GM19468 (cell line): ENCODE measurements around the gene GLYATL1B.
"Not testable (repeated sequence)": the region's sequence is repeated elsewhere in the genome, so short reads cannot be mapped to it uniquely, and the experiment has no call there.

Source experiments
- ATAC-seq: cut with Tn5 transposase; IDR thresholded peaks from one replicate; pipeline ENCODE4 v1.9.1; 2021; ENCODE audit warnings: mild to moderate bottlenecking, moderate library complexity, moderate number of reproducible peaks; ENCODE audit not compliant: unreplicated experiment; ENCODE audit errors: extremely low read depth

The GLYATL1B gene, protein sequence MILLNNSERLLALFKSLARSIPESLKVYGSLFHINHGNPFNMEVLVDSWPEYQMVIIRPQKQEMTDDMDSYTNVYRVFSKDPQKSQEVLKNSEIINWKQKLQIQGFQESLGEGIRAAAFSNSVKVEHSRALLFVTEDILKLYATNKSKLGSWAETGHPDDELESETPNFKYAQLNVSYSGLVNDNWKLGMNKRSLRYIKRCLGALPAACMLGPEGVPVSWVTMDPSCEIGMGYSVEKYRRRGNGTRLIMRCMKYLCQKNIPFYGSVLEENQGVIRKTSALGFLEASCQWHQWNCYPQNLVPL

DNA sequence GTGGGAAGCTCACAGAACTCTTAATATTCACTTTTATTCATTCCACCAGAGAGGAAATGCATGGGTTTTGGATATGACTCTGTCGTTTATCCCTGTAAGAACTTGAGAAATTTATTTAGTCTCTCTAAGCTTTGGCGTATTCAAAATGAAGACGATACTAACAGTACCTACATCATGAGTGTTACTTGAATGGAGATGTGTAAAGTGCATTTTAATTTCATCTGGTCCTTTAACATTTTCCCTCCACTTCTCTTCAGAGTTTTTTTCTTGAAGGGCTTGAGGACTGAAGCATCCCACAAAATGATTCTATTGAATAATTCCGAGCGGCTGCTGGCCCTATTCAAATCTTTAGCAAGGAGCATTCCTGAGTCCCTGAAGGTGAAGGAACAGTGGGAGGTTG lies at the start of gene GLYATL1B:
Gene GLYATL1B, plus strand, starts transcription at position 301 of the 400 bp plus-strand sequence. Its CDS starts 0 bp downstream, at position 301.
- ATAC-seq, result not testable (repeated sequence)

DNA sequence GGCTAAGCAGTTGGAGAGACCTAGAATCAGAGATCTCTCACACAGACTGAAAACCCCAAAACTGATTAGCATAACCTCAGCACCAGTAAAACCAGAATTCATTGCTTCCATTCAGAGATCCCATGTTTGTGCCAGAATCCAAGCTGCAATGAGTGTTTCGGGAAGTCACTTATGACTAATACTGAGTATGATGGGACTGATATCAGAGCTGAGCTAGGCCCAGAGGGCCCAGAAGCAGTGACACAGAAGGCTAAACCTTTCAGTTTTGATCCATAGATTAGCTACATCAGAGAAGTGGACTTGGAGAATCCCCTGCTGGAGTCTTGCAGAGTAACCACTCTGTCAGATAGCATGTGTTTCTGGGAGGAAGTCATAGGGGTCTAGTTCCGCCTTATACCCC lies 49.6 kb upstream of the GLYATL1B start:
- ATAC-seq, result not testable (repeated sequence)

DNA sequence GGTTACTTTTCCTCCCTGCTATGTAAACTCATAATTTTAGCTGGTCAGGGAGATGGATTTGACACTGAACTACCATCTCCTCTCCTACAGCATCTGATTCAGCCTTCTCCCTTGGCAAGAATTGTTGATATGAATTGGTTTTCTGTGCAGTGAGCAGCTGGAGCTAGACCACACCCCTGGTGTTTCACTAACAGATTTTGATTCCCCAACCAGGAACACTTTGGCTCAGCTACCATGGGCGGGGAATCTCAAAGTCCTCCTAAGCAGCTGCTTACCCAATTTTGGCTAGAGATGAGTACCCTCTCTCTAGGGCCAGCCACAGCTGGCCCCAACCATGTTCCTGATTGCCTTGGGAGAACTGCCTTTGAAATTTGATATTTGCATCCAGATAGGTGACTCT lies 48.7 kb upstream of the GLYATL1B start:
- not testable (repeated sequence) for ATAC-seq

DNA sequence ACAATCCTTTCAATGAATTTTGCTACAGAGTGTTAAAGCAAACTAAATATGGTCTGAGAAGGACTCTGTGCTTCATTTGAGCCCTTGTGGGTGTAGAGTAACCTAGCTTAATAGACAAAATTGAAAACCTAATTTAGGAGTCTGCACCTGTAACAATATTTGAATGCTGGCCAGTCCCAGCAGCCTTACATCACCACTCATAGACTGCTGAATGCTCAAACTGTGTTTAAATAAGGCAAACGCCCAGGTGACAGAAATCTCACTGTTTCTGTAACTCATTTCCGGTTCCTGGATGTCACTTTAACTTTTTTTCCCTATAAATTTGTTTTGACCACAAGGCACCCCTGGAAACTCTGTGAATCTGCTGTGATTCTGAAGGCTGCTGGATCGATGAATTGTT lies 45.5 kb upstream of the GLYATL1B start:
- ATAC-seq, result no peak

DNA sequence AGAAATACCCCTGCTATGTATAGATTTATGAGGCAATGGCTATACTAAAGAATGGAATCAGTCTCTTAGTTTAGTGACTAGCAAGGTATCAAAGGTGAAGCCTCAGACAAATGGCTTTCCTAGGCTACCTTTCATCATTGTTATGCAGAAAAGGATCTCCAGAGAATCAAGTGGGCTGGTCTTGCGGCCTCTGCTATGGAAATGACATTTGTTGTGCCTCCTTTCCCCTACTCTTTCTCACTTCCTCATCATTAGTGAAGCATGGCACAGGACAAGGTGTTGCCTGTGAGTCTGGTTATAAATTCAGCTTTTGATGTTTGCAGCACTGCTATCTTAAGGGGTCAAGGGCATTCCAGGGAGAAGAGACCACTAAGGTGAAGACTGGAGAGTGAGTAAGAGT lies 34.7 kb upstream of the GLYATL1B start:
- not testable (repeated sequence) for ATAC-seq

DNA sequence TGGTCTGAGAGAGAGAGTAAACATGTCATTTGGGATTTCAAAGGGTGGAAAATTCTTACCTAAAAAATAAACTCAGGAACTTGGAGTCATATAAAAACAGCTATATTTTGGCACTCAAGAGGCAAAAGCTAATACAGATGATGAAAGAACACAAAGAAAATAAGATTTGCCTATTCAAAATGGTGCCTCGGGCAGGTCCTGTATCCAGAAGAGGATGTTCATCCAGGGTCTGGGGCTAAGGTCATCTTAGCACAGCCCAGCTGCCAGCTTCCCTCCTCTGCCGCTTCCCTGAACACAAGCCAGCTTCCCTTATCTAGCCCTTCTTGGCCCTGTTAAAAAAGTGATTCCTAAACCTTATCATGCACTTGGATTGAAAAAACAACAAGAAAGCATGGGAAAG lies 33.8 kb upstream of the GLYATL1B start:
- not testable (repeated sequence) for ATAC-seq

DNA sequence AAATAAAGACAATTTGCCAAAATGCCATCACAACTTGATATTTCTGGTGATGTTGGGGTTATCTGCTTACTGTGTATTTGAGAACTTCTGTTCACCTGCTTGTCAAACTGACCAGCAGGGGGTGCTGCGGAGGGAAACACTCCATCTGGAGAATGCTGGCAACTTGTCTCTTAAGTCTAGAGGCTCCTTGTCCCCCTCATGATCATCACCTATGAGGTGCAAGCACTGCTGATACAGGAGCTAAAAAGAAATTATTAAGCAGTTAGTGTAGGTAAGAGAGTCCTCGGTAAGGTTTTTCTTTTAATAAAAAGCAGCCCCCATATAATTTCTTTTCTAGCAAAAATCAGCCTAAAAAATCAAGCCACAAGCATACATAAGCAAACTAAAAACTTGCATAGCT lies 32.7 kb upstream of the GLYATL1B start:
- ATAC-seq, result no peak

DNA sequence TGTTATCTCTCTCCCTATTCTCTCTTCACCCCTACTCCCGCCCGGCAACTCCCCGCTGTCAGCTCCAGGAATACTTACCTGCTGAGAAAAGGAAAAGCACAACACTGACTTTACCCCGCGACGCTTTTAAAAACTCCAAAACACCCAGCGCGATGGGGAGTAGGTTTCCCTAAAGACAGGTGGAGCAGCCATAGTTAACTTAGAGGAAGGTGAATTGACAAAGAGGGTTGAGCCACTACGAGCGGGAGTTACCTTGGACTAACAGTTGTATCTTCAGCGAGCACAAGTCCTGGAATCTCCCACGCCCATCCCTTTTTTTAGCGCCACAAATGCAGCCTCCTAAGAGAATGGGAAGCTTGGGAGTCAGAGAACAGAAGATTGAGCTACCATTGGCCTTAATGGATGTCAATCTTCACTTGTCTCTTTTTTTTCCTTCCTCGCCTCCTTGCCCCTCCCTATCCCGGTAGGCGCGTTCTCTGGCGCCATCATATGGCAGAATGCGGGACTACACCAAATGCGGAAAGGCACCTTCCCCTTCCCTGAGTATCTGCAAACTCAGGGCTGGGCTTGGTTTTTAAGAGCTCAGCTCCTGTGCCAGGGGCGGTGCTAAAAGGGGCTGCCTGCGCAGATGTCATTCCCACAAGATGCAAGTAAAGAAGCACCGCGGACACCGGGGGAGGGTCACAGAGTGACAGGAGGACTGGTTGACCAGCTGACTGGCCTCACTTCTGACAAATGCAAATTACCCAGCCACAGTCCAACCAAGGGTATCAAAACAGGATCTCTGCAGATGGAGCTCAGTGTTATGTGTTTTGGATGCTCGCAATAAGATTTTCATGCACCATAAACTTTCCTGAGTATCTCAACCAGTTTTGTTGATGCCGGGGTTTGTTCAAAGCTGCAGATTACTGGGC lies 27.7 kb upstream of the GLYATL1B start:
- ATAC-seq, result peak; percentile 81

DNA sequence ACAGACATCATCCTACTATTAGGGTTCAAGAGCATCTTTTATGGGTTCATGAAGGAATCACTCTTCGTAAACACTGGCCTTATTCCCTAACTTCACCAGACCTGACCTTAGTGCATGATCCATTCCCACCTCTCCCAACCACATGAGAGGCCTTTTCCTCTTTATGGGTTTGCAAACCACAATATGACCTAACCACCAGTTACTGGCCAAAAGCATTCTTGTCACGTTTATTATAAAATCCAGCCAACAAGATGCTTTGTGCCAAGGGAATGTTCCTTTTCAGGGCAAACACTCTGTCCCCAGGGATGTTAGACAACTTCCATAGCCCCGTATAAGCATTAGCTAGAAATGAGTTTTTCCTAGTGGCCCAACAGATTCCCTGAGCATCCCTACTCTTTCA lies 26.0 kb upstream of the GLYATL1B start:
- not testable (repeated sequence) for ATAC-seq

DNA sequence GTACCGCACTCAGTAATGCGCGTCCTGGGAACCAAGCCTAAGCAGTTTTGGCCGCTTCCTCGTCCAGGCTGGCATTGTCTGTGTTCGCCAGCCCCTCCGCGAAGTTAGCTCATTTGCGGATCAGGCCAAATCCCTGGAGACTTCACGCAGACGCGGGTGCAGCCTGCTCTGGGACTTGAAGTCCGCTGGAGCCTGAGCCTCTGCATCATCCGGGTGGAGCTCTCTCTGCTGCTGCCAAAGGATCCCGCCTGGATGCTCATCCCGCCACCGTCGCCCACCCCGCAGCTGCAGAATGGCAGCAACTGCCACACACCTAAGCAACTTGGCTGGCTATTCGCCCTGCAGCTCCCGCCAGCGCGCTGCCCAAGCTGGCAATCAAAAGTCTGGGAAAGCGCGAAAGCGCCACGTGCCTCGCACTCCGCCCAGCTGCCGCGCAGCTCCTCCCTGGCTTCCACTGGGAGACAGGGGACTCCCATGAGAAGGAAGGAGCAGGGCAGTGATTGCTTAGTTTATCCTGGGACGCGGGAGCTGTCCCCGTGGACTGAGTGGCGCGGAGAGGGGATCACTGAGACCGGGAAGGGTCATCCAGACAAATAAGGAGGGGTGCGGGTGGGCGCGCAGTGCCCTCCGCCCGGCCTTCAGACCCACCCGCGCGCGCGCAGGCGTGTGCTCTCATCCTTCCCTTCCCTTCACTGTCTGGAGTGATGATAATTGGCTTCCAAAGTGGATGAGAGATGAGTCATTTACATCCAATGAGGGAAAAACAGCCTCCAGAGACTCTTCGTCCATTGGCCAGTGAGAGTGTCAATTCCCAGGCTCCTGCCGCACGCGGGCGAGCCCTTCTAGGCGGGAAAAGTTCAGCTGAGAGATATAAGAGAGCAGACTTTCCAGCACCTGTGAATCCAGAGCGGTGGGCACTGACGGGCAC lies 23.2 kb upstream of the GLYATL1B start:
- no peak for ATAC-seq

DNA sequence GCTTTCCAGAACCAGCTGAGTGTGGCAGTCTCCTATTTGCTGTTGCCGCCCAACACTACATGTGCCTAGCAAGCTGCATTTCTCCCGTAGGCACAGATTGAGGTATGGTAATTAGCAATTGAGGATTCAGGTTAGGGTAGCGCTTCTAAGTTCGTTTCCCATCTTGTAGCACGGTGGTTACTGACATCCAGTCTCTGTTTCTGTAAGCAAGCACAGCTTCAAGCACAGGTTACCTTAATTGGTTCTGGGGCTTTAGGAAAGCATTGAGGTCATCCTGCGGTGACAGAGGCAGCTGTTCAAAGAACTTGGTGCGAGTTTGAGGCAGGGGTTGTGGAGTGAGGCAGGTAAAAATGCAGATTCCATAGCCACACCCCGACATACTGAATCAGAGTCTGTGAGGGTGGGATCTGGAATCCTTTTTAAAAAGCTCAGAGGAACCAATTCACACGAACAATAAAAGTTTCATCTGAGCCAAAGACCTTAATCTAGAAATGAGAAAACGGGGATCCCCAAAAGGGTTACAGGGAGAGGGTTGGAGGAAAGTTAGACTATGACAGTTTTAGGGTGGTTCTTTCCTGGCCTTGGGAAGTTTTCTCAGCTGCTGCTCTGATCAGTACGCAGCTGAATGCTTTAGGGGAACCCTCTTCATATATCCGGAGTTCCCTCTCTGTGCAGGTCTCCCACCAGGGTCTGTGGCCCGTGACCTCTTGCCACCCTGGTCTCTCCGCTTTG lies 21.9 kb upstream of the GLYATL1B start:
- ATAC-seq, result not testable (repeated sequence)

DNA sequence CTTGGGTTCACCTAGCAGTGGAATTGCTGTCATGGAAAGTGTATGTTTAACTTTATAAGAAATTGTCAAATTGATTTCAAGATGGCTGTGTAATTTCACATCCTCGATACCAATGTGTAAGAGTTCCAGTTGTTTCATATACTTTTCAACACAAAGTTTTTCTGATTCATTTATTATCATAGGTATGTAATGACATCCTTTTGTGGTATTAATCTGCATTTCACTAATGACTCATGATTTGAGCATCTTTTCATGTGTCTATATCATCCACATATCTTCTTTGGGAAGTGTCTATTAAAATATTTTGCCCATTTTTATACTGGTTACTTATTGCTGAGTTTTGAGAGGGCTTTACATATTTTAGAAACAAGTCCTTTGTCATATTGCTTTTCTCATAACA lies 17.0 kb upstream of the GLYATL1B start:
- ATAC-seq, result no peak

DNA sequence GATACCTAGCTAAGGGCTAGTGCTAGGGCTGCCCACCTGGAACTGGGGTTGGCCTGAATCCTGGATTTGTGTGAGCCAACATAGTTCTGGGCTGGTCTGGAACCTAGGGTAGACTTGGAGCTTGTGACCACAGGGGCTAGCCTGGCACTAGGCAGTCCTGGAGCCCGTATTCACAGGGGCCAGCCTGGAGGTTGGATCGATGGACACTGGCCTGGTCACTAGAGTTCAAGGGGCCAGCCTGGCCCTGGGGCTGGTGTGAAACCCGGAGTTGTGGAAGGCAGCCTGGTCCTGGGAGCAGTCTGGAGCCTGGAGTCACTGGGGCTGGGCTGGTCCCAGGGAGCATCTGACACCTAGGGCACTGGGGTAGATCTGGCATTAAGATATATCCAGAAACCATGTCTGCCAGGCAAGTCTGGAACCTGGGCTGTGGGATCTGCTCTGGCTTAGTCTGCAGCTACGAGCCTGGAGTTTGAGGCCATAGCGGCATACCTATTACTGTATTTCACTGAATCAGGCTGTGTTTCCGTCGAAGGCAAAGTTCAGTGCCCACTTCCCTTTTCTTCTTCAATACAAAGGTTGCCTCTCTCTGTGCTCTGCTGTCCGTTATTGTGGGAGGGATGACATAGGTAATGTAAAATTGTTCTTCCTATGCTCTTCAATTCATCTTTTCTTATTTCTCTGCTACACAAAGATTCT lies 9.1 kb upstream of the GLYATL1B start:
- ATAC-seq, result peak; percentile 75

DNA sequence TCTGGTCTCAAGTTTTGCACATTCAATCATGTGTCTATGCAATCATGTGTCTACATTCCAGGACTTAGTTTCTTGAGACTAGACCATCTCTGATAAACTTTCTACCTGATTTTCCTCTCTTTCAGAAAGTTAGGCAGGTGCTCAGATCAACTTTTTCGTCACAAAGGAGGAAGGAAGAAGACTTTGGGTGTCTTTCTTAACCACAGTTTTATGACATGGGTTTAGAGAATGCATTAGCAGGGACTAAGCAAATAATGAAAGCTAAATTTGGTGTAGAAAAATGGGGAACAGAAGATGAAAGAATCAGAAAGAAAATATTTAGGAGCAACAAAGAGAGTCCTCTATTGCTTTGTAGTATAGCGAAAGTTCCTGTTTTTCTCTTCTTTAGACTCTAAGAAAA lies 7.7 kb upstream of the GLYATL1B start:
- no peak for ATAC-seq

DNA sequence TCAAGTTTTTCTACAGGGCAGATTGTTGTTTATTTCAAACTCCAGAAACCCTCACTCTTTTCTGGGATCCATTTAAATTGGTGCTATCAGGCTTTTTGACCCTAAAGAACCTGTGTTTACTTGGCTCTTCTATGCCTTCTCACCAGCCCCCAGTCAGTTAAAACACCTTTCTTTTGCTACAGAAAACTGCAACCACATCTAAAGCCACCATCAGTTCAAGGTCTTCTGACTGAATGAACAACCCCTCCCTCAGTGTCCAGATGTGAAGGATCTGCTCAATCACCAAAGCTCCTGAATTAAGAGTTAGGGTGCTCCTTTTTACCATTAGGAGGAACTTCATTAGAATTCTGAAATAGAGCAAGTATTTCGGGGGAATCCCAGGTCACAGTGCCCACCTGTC lies 7.0 kb upstream of the GLYATL1B start:
- ATAC-seq, result no peak

DNA sequence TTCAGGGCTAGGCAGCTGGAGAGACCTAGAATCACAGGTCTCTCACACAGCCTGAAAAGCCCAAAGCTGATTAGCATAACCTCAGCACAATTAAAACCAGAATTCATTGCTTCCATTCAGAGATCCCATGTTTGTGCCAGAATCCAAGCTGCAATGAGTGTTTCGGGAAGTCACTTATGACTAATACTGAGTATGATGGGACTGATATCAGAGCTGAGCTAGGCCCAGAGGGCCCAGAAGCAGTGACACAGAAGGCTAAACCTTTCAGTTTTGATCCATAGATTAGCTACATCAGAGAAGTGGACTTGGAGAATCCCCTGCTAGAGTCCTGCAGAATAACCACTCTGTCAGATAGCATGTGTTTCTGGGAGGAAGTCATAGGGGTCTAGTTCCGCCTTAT lies 5.7 kb upstream of the GLYATL1B start:
- not testable (repeated sequence) for ATAC-seq

DNA sequence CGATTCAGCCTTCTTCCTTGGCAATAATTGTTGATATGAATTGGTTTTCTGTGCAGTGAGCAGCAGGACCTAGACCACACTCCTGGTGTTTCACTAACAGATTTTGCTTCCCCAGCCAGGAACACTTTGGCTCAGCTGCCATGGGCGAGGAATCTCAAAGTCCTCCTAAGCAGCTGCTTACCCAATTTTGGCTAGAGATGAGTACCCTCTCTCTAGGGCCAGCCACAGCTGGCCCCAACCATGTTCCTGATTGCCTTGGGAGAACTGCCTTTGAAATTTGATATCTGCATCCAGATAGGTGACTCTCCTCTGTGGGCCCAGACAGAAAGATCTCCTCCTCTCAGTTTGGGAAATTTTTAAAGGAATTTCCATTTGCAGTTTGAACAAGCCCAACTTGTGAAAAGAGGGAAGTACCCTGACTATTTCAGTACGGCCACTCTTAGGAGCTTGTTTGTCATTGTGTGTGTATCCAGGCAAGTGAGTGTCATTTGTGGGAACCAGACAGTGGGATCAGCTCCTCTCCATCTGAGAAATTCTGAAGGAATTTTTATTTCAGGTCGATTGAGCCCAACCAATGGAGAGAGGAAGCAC lies 4.6 kb upstream of the GLYATL1B start:
- not testable (repeated sequence) for ATAC-seq

DNA sequence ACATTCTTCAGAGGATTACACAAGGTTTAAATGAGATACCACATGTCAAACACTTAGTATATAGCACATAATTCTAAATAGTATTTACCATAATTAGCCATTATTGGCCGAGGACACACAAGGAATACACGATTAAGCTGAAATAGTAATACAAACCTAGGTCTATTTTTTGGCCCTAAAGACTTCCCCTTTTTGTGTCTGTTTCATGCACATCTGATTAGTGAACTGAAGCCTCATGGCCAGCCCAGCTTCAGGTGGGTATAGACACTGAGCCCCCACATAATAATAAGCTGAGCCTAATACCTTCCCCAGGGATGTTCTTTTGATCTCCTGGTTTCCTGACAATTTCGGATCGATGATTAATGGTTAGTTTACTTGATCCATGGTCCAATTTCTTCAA lies 2.1 kb downstream of the GLYATL1B start:
- no peak for ATAC-seq

DNA sequence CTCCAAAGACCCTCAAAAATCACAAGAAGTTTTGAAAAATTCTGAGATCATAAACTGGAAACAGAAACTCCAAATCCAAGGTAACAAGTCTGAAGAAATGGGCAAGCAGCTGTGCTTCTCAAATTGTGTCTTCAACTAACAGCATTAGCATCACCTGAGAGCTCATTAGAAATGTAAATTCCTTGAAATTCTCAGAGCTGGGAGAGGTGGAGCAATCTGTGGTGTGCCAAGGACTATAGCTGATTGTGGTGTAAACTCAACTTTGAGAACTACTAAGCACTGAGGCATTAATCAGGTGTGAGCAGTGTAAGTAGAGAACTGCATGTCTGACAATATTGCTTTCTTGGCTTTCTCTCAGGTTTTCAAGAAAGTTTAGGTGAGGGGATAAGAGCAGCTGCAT lies 7.5 kb downstream of the GLYATL1B start:
- not testable (repeated sequence) for ATAC-seq
